Fibroblast of lung (primary cell): Measurements from ENCODE around the gene ST6GALNAC4. TPM values are rescaled to one million over a fixed set of nuclear protein-coding genes. Genes with fewer than 3 reads are reported as not detected.

Source experiments
- DNase-seq, 2 donors: peaks; one replicate each; pipeline versions ENCODE4 v3.0.0 to v3.0.0-alpha.2; 2010; ENCODE audit warnings: low read depth in 2 of 2
- H2AFZ ChIP-seq: 2 replicates; pipeline ENCODE4 v1.5.1; 2012; ENCODE audit warnings: low read length, control low read depth, inconsistent platforms
- H3K27ac ChIP-seq: 2 replicates; pipeline ENCODE4 v1.5.1; 2011; ENCODE audit warnings: low read length, control low read depth; ENCODE audit not compliant: insufficient read depth
- H3K27me3 ChIP-seq: 2 replicates; pipeline ENCODE4 v1.5.1; 2011; ENCODE audit warnings: mild to moderate bottlenecking, low read length; ENCODE audit not compliant: control insufficient read depth, insufficient read depth
- H3K36me3 ChIP-seq: 2 replicates; pipeline ENCODE4 v1.5.1; 2011; ENCODE audit warnings: low read length; ENCODE audit not compliant: control insufficient read depth, insufficient read depth
- H3K4me1 ChIP-seq: 2 replicates; pipeline ENCODE4 v1.5.1; 2011; ENCODE audit warnings: low read length; ENCODE audit not compliant: control insufficient read depth, insufficient read depth; ENCODE audit errors: extremely low read depth
- H3K4me2 ChIP-seq: 2 replicates; pipeline ENCODE4 v1.5.1; 2011; ENCODE audit warnings: low read length, control low read depth; ENCODE audit not compliant: insufficient read depth; ENCODE audit errors: extremely low read depth
- H3K4me3 ChIP-seq, 4 experiments: fragments of 200-600 bp in 1 of 4; sonication (generic) in 1 of 4; replicated peaks in 1 of 4; 2 replicates each; pipeline ENCODE4 v1.5.1; 2011 to 2016; ENCODE audit warnings: low read length in 4 of 4, low read depth in 3 of 4, mild to moderate bottlenecking in 3 of 4, control low read depth in 2 of 4, inconsistent platforms in 1 of 4, mixed read lengths in 1 of 4; ENCODE audit not compliant: insufficient read depth in 1 of 4; ENCODE audit errors: control extremely low read depth in 1 of 4
- H3K79me2 ChIP-seq: 2 replicates; pipeline ENCODE4 v1.5.1; 2012; ENCODE audit warnings: mild to moderate bottlenecking, low read length, inconsistent platforms; ENCODE audit not compliant: control insufficient read depth, insufficient read depth
- H3K9ac ChIP-seq: 2 replicates; pipeline ENCODE4 v1.5.1; 2011; ENCODE audit warnings: mild to moderate bottlenecking, low read length, control low read depth; ENCODE audit not compliant: insufficient read depth
- H3K9me3 ChIP-seq: 2 replicates; pipeline ENCODE4 v1.5.1; 2012; ENCODE audit warnings: low read depth, low read length; ENCODE audit not compliant: control insufficient read depth, insufficient read depth
- H4K20me1 ChIP-seq: 2 replicates; pipeline ENCODE4 v1.5.1; 2011; ENCODE audit warnings: low read length; ENCODE audit not compliant: control insufficient read depth, insufficient read depth; ENCODE audit errors: extremely low read depth
- CTCF ChIP-seq, 2 donors: IDR thresholded peaks in 1 of 2; conservative IDR thresholded peaks in 1 of 2; 1 replicate in 1 of 2; 2 replicates in 1 of 2; pipeline ENCODE4 v1.5.1; 2011 to 2012; ENCODE audit warnings: low read length in 2 of 2, control low read depth in 1 of 2, inconsistent platforms in 1 of 2, low read depth in 1 of 2, mild to moderate bottlenecking in 1 of 2
- EZH2 ChIP-seq: IDR thresholded peaks from 2 replicates; pipeline ENCODE4 v1.5.1; 2012; ENCODE audit warnings: low read length, control low read depth, mild to moderate bottlenecking; ENCODE audit errors: missing control alignments
- polyA plus RNA-seq, 2 donors: library from polyadenylated mRNA; depleted of rRNA in 1 of 2; stranded (reverse) in 1 of 2; unstranded in 1 of 2; fragments of >200 nt; gene quantifications; 2 replicates each; pipeline ENCODE4 v1.2.1, GENCODE V29; 2011 to 2012; ENCODE audit warnings: missing spikeins in 1 of 2
- total RNA-seq: library from RNA; depleted of rRNA; stranded (reverse); fragments of >200 nt; gene quantifications from 2 replicates; pipeline ENCODE4 v1.2.1, GENCODE V29; 2014

Gene ST6GALNAC4
- total and polyA plus RNA-seq, 2 donors (not counting 1 experiment from before 2014, with no cell fraction given) = 16.4 to 28.1 TPM

DNA sequence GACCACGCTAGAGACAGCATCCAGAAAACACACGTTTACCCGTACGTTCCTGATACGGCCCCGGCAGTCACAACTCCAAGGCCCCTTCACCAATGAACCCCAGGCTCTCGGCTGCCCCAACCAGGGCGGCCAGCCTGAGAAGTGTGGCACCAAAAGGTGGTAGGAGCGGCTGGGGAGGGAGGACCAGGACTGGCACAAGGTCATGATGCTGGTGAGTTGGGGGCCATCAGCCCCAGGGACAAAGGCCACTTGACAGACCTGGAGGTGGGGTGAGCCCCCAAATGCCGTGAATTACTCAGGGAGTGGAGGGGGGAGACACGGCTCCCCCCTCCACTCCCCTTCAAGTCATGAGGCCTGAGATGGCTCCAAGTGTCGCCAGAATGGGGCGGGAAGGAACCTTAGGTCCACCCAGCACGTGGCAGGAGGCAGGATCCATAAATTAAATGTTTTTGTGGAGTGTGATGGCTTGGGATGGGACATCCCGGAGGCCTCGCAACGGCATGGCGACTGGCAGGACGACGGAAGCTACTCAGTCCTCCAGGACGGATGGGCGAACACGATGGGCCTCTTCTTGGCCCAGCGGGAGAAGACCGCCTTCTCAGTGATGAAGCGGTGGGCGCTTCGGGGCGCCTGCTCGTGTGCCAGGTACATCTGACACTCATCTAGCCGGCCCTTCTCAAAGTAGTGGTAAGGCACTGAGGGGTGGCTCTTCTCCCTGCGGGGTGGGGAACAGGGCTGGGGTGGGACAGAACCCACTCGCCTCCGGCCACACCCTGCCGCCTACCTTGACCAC lies 8.8 kb downstream of the ST6GALNAC4 start:
- H3K27me3 ChIP-seq = no peaks in the 10 kb centered on the region
- H3K79me2 ChIP-seq = no peaks in the 10 kb centered on the region
- H3K9ac ChIP-seq = no peak overlapping the region
- no peak overlapping the region for H2AFZ ChIP-seq
- H3K27ac ChIP-seq = no peak overlapping the region
- no peaks in the 10 kb centered on the region for H4K20me1 ChIP-seq
- DNase-seq = no peak
- H3K9me3 ChIP-seq = no peaks in the 10 kb centered on the region
- no peak overlapping the region for H3K4me3 ChIP-seq
- H3K36me3 ChIP-seq = peaks cover 16% of the 10 kb centered on the region
- no peak overlapping the region for H3K4me2 ChIP-seq
- H3K4me1 ChIP-seq = peaks cover 28% of the 10 kb centered on the region
- TF ChIP-seq EZH2 (no peak), CTCF (conservative IDR thresholded peaks at IDR 0.05 in 1 of 2, IDR thresholded peaks at IDR 0.05 in 1 of 2; ENCODE audit: low read depth in 1 of 2, low read length in 2 of 2) (no peak)

DNA sequence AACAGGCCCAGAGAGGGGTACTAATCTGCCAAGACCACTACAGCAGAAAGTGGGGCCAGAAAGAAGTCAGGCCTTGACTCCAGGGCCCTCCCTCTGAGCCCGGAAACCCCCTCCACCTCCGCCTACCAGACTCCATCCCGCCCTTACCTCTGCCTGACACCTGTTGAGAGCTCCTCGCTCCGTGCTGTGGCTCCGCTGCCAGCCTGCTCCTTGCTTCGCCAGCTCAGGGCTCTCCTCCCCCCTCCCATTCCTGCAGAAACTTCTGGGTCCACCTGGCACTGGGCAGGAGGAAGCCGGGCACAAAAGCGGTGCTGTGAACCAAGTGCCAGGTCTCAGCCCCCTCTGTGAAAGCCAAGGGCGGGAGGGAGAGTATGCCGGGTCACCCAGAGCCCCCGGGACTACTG lies 11.1 kb downstream of the ST6GALNAC4 start:
- H3K36me3 ChIP-seq = peaks cover 7% of the 10 kb centered on the region
- no peaks in the 10 kb centered on the region for H3K27me3 ChIP-seq
- H3K4me3 ChIP-seq = no peak overlapping the region
- no peak for DNase-seq
- H3K9ac ChIP-seq = no peak overlapping the region
- no peaks in the 10 kb centered on the region for H3K79me2 ChIP-seq
- peaks cover 28% of the 10 kb centered on the region for H3K4me1 ChIP-seq
- no peak overlapping the region for H2AFZ ChIP-seq
- no peaks in the 10 kb centered on the region for H3K9me3 ChIP-seq
- no peak overlapping the region for H3K27ac ChIP-seq
- no peaks in the 10 kb centered on the region for H4K20me1 ChIP-seq
- H3K4me2 ChIP-seq = no peak overlapping the region
- TF ChIP-seq CTCF (conservative IDR thresholded peaks at IDR 0.05 in 1 of 2, IDR thresholded peaks at IDR 0.05 in 1 of 2; ENCODE audit: low read depth in 1 of 2, low read length in 2 of 2) (no peak), EZH2 (no peak)

DNA sequence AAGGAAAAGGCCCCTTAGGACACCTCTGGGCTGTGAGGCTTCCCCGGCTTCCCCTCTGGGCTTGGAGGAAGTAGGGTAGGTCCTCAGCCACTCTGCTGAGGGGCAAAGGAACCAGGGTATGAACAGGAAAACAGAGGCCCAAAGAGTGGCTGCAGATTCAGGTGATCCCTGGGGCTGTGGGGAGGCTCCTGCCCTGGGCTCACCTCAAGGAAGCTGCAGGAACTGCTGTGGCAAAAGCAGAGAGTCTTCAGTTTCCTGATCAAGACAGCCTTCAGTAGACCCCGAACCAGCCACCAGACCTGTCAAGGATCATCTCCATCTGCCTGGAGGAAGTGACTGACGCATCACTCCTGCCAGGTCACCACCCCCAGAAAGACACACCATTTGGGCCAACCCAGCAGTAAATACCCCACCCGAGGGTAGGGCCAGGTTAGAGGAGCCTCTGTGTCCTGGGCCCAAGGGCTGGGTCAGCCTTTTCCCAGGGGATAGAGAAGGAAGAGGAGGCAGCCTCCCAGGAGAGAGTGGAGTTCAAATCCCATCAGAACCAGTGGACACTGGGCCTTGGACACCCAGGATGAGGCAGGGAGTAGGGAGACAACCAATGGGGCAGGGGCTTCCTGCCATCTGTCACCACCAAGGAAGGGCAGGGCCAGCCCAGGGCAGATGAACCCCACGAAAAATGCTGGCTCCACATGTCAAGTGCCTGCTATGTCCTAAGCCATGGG lies 11.7 kb downstream of the ST6GALNAC4 start:
- no peak for TF ChIP-seq EZH2
- no peak for TF ChIP-seq CTCF (conservative IDR thresholded peaks at IDR 0.05 in 1 of 2, IDR thresholded peaks at IDR 0.05 in 1 of 2; ENCODE audit: low read depth in 1 of 2, low read length in 2 of 2)
- Histone ChIP-seq H3K36me3 (peaks cover 5% of the 10 kb centered on the region), H3K79me2 (no peaks in the 10 kb centered on the region), H3K4me3 (no peak overlapping the region), H3K4me2 (no peak overlapping the region), H4K20me1 (no peaks in the 10 kb centered on the region), H3K27me3 (no peaks in the 10 kb centered on the region), H3K9ac (no peak overlapping the region), H3K9me3 (no peaks in the 10 kb centered on the region), H3K4me1 (peaks cover 25% of the 10 kb centered on the region), H3K27ac (no peak overlapping the region), H2AFZ (no peak overlapping the region)
- no peak for DNase-seq
